Activated CD8-positive, alpha-beta memory T cell treated with anti-CD3 and anti-CD28 coated beads, Interleukin-2, amount 50 U/mL, for 1 hour (primary cell): ENCODE results near the gene DIAPH1.

Experiments
- DNase-seq: peaks from one replicate; pipeline ENCODE4 v3.0.0-alpha.2; 2020; ENCODE audit errors: extremely low read depth

DIAPH1 gene

DNA sequence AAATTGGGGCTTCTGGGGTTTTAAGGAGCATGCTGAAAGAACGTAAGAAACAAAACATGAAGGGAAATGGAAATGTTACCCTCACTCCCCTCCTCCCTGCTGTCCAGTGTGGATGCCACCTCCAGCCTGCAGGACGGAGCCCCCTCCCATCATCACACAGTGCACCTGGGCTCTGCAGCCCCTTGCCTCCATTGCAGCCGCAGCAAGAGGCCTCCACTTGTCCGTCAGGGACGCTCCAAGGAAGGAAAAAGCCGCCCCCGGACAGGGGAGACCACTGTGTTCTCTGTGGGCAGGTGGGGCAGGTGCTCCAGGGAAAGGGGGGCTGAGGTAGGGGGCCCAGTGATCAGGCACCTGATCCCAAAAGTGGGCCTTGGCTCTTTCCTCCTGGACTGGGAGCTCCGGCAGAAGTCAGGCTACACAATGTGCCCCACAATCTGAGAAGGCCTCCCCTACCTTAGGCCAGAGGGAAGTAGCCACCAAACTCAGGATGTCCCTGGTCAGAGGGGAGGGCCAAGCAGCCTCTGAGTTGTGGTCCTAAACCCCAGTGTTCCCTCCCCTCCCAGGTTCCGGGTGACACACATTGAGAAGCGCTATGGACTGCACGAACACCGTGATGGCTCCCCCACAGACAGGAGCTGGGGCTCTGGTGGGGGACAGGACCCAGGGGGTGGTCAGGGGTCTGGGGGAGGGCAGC lies 20.7 kb upstream of the DIAPH1 start:
- no peak for DNase-seq

DNA sequence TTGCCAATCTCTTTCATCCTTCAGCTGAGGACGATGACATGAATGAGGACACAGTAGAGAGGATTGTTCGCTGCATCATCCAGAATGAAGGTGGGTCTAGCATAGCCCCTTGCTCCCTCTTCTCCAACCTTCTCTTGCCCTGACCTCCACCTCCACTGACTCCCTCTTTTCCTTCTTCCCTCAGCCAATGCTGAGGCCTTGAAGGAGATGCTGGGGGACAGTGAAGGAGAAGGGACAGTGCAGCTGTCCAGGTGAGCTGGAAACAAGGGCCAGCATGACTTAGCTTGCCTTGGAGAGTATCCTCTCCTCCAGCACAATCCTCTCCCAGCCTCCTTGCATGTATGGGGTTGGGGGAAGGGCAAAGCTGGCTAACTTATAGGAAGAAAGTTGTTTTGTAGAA lies 20.0 kb upstream of the DIAPH1 start:
- no peak for DNase-seq

DNA sequence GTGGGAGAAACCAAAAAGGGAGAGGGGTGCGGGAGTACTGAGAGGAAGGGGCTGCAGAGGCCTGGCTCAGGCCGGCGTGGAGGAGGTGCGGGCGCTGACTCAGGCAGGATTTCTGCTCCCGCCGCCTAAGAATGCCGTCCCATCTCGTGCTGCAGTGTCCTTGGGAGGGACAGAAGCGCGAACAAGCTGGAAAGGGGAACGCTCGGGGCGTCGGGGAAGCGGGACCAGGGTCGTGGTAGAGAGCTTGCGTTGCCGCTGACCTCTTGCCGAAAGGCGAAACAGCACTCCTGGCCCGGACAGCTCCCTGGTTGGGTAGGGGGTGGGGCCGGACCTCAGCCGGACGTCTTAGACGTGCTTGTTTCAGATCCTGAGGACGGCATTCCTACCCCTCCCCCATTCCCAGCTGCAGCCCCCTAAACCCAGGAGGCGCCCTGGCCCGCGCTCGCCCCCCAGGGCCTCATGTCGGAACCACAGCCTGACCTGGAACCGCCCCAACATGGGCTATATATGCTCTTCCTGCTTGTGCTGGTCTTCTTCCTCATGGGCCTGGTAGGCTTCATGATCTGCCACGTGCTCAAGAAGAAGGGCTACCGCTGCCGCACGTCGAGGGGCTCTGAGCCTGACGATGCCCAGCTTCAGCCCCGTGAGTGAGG lies 19.1 kb upstream of the DIAPH1 start:
- no peak for DNase-seq

DNA sequence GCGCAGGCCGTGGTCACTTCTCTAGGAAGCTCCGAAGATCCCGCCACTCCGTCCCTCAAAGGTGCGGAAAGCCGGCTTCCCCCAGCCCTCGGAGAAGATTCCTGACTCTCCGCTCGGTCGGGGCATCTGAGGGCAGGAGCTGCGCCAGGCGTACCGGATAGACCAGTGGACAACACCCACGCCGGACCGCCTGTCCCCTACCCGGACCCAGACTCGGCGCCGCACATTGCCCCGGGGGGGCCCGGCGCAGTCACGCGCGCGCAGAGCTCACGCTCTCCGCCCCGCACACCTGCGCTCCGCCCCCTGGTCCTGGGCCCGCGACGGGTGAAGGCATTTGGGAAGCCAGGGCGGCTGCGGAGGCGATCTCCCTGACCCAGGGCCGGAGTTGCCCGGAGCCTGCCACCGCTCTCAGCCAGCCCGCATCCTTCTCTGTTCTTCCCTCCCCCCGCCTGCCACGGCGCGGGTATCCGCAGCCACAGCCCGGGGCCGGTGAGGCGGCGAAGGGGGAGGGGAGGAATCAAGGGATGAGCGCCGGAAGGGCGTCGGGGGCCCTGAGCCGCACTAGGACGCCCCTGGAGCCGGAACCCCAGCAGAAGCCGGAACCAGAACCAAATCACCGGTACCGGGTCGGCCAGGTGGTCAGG lies 18.4 kb upstream of the DIAPH1 start:
- DNase-seq: no peak

DNA sequence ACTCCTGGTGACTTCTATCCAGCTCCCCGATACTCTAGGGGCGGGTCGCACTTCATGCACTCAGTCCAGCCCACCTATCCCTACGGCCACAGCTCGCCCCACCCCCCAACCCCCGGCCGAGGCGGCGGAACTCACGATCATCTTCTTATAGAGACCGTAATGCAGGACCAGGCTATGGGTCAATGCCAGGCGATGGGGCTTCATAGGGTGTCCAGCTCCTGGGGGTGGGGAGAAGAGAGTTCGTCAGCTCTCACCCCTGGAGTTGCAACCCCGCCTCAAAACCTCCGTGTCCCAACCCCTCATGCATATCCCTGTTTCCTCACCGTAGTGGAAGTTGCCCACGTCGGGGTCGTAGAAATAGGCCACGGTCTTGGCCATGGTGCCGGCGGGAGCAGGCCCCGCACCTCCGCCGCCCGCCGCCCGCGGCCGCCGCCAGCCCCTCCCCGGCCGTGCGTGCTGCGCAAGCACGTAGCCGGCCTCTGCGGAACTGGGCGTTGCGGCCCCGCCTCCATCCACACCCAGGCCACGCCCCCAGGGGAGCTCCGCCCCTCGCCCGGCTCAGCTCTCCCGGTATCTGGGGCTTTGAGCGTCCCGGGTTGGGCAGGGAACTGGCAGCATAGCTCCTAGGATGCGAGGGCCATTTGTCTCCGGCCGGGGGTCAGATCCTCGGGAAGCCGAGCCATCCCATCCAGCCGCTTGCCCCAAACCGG lies 17.8 kb upstream of the DIAPH1 start, which contains the start of the genes HDAC3 and RELL2:
Gene HDAC3 (minus strand): TSS at position 437 of the 710 bp plus-strand sequence. CDS start 59 bp downstream, at position 378.
Gene RELL2 (plus strand): TSS at position 585 of the 710 bp plus-strand sequence. CDS start 1,229 bp downstream, outside the sequence.
- DNase-seq: peak; percentile 71

DNA sequence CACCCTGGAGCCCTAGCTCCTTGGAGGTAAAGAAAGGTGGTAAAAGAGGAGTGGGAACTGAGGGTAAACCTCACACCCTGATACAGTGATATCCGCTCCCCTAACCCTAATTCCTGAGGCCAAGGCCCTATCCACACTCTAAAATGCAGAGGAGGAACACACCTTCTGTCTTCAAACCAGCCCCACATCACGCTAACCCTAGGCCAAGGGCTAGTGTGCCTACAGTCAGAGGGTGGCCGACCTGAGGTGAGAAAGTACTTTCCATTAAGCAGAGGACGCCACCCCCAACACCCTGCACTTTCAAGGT lies 17.3 kb upstream of the DIAPH1 start:
- DNase-seq: no peak

DNA sequence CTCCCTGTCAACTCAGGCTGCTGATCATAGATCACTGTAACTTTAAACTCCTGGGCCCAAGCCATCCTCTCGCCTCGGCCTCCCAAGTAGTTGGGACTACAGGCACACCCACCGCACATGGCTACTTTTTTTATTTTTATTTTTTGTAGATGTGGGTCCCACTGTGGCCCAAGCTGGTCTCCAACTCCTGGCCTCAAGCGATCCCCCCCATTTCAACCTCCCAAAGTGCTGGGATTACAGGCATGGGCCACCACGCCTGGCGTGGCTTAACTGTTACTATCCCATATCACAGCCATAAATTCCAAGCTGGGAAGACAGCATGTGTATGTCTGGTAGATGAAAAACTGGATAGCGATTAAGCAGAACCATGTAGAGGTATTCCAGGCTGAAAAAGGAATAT lies 16.8 kb upstream of the DIAPH1 start:
- DNase-seq: no peak

DNA sequence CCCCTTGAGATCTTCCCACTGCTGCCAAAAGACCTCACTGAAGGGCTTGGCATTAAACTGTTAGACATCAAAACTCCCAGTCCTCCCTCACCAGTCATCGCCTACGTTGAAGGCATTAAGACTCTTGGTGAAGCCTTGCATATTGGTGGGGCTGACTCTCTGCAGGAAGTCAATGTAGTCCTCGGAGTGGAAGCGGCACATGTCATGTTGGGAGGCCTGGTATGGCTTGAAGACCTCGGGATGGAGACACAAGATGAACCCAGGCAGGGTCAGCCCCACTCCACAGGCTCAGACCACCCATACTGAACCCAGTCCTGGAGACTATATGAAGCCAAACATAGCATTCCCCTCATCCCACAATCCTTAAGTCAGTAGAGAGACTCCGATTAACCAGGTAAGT lies 15.9 kb upstream of the DIAPH1 start:
- no peak for DNase-seq

DNA sequence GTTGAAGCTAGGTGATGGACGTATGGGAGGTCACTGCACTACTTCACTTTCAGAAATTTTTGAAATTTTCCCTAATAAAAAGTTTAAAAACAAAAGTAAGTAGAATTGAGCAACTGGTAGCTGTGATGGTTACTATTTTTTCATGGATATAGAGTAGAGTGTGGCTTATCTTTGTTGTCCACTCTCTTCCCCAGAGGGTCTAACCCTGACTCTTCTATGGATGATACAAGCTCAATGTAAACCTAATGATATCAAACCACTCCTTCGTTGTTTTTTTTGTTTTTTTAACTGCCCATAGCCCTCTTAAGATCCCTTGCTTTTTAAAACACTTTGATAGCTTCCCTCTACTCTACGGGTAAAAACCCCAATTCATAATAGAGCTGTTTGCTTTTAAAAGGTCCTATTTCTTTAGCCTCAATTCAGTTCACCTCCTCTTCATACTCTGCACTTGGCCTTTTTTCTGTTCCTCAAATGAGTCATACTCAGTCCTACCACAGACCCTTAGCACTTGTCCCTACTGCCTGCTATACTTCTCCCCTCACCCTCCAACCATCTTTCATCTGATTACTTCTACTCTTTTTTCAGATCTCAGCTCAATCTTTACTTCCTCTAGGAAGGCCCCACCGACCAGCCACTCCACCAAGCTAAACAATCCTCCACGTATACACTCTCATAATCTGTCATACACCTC lies 15.2 kb upstream of the DIAPH1 start:
- DNase-seq: no peak

DNA sequence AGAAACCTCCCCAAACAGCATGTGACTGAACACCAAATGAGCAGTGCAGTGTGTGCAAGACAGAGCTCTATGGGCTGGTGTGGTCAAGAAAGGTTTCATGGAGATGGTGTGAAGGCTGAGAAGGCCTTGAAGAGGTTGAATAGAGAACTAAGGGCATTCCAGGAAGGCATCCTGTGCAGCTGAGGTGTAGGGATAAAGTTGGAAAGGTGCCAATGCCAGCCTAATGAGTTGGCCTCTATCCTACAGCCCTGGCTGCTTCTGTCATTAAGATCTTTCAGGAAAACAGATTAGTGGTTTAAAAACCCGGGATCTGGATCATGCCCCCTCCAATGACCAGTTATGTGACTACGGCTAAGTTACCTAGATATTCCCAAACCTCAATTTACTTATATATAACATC lies 13.8 kb upstream of the DIAPH1 start:
- DNase-seq: no peak

DNA sequence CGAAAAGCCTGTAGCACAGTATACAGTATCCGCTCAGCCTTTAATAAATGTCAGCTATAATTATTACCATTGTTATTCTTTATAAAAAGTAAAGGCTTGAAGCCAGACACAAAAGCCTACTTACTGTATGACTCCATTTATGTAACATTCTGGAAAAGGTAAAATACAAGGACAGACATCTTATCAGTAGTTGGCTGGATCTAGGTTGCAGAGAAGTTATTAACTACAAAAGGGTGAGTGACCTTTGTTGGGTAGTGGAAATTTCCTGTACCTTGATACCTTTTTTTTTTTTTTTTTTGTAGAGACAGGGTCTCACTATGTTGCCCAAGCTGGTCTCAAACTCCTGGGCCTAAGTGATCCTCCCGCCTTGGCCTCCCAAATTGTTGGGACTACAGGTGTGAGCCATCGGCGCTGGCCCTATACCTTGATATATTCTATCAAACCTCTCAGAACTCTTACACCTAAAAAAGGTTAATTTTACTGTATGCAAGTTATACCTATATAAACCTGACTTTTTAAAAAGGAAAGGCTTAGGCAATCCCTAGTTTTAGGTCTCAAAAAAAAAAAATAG lies 11.9 kb upstream of the DIAPH1 start:
- no peak for DNase-seq

DNA sequence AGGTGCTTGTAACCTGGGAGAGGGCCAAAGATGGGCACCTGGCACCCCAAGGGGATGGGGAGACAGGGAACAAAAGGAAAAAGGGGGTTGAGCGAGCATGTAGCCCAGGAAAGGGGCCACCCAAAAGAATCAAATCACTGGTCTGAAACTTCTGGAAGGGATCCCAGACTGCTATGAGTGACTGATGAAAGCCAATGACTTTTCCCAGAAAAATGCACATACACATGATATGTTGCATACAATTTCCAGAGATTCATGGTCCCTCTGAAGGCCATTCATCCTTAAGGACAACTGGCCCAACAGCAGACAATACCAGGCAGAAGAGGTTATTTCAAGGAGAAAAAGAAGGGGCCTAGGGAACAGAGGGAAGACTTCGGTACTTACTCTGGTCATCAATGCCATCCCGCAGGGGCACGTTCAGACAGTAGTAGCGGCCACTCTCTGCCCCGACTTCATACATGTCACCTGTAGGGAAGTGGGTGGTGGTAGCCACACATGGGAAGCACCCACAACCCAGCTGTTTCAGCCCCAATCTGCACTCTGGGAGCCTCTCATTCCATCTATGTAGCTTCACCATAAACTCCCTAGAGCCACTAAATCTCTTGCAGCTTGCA lies 9.5 kb upstream of the DIAPH1 start:
- DNase-seq: no peak

DNA sequence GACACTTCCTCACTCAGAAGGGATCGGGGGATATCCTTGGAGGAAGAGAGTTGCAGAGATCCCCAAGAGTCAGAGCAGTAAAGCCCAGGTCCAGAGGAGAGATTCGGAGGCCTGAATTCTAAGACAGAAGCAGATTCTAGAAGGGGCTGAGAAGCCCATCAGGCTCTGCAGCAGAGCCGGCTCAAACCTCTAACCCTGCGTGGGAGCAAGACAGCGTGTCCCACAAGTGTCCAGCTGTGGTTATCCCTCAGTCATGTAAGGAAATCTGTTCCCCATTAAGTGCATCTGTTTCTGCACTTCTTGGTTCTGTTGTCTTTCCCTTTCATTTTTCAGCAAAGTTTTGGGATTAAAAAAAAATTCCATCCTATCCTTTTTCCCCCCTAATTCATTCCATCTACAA lies 4.8 kb upstream of the DIAPH1 start:
- DNase-seq: no peak

DNA sequence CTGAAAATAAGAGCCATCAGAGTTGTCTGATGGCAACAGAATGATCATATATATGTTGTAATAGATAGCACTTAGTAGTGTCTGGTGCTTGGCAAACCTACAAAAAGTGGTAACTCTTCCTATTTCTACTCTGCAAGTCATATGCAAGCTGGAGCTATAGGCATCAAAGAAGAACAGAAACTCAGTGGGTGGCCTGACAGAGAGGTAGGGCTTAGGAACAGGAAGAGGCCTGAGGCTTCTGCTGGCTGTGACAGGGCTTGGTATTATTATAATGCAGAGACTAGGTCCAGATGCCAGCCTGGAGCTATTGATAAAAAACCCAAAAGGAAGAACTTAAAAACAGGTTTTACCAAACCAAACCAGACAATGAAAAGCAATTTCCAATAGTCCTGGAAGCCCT lies 4.4 kb upstream of the DIAPH1 start:
- no peak for DNase-seq

DNA sequence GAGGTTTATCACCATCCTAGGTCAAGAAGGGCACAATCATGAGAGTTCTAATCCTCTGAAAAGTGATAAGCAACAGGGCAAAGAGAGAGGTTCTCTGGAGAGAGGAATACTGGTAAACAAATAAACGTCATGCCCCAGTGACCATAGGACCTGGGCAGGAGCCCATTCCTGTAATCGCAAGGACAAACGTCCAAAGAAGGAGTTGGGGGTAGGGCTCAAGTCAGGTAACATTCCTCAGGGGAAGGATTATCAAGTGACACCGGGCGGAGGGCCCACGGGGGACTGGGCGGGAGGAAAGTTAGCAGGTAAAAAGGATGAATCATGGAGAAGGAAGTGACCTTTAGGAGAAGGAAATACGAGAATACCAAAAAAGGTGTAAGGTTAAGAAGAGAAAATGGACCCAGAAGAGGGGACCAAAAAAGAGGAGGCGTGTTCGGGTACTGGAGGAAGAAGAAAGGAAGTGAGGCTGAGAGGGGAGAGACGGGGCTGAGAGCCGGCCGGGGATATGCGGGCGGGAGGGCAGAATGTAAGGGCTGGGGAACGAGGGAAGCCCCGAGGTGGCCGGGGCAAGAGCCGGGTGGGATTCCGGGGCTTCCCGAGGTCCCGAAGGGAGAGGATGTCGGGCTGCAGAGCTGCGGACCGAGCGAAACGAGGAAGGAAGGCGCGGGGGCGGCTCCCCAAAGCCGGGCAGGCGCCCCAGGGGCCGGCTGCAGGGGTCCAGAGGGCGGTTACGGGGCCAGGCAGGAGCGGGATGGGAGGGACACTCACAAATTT lies 583 bp downstream of the DIAPH1 start:
- DNase-seq: no peak

DNA sequence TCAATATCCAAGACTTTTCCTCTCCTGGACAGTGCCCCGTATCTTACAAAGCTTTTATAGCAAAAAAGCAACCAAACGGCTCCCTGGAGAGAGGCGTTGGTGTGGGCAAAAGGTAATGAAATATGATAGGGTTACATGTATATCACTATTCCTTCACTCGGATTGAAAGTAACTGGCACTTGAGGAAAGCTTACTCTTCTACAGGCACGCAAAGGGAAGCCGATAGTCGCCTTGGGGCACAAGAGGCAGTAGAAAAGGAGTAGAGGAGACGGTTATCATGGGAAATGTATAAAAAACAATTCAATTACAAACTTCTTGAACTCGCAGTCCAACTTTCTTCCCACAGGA lies 1.1 kb downstream of the DIAPH1 start:
- no peak for DNase-seq

DNA sequence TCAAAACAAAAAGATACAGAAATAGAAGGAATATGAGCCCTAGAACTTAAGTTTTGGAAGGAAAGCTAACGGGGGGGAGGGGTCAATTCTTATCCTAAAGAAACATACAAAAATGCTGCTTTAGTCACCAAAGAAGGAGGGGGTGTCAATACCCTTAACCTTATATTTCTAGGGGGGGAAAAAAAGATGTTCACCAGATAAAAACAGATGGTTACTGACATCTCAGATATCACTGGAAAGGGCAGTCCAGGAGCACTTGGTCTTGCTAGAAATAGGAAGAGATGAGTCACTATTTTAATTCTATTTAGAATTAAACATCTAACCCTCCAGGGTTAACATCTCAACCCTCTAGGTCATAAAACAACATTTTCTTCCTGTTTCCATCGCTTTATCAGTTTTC lies 1.7 kb downstream of the DIAPH1 start:
- DNase-seq: no peak

DNA sequence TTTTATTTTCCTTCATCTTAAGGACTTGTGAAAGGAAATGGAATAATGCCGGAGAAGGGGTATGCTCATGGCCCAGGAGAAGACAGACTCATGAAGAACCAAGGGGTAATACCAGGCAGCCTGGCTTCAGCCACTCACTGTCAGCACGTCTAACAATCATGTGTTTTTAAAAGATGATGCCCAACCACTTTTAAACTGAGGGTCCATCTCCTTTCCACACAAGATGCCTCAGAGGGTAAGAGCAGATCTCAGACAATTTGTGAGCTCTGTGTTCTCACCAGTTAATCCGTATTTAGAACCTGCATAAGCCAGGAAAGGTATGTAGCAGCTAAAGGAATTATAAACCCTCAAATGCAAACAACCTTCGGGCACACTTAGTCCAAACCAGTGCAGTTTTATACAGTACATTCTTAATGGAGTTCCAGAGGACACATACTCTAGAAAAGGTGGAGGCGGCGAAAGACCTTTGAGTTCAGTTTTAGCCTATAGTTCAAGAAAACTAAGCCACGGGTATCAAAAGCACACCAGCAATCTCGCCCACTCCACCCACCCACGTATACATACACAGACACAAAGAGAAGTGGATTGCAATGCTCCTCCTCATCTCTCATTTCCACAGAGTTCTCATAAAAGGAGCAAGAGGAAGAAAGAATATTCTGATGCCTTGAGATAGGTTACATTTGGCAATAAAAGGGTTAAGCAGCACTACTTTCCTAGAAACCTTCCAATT lies 2.6 kb downstream of the DIAPH1 start:
- no peak for DNase-seq

DNA sequence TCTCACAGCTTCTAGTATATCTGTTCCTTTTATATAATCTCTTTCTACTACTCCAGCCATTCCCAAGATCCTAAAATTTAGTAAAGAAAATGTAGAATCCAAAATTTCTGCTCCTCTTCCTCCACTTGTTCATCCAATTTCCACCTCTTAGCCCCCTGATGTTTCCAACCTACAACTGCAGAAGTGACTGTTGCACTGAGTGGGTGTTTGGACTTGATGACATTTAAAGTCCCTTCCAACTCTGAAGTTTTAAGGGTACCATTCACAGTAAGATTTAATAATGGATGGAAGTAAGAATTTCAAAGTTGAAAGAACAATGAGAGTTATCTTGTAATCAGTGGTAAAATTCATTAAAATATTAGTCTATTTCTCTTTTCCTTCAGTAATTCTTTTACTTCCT lies 5.5 kb downstream of the DIAPH1 start:
- no peak for DNase-seq

DNA sequence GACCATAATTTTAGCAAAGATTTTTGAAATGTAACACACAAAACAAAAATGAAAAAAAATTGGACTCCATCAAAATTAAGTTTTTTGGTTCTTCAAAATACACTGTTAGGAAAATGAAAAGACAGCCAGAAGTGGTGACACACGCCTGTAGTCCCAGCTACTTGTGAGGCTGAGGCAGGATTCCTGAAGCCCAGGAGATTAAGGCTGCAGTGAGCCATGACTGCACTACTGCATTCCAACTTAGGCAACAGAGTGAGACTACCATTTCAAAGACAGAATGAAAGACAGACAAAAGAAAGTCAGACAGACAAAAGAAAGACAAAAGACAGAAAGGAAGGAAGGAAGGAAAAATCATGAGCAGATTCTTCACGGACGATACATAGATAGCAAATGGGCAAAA lies 7.5 kb downstream of the DIAPH1 start:
- no peak for DNase-seq
